ENCODE measurements around the gene SPCS2. TPM values are rescaled to one million over a fixed set of nuclear protein-coding genes. Genes with fewer than 3 reads are reported as not detected.

Gene SPCS2
- polyA plus RNA-seq, 1 of the 3 experiments (the other 2 are of a cell fraction), result 49.1 TPM

GRCh38 chr11:74951226-74951625, 2.2 kb downstream of the SPCS2 start:
- peaks cover 3% of the 10 kb centered on the region for H3F3A ChIP-seq (replicated peaks; ENCODE audit: insufficient read depth)
- peak overlapping the region; percentile 84; the same call in 1 of the 2 replicates for H3K4me2 ChIP-seq
- WGBS (ENCODE audit: low lambda C conversion rate), result 97% methylated on average over 8 of the region's 8 CpGs
- H3K27me3 ChIP-seq (ENCODE audit: insufficient read depth), result no peaks in the 10 kb centered on the region
- DNase-seq, result no peak
- peaks cover 96% of the 10 kb centered on the region for H3K79me2 ChIP-seq (ENCODE audit: insufficient read depth)
- H3K36me3 ChIP-seq (replicated peaks in 1 of 2; ENCODE audit: control insufficient read depth in 1 of 2, insufficient read depth in 2 of 2, low read length in 1 of 2), result peaks cover 9 to 37% of the 10 kb centered on the region in 2 experiments
- peaks cover 3 to 5% of the 10 kb centered on the region in 2 experiments; a peak in 3 of 4 replicates for H3K4me1 ChIP-seq (ENCODE audit: control insufficient read depth in 1 of 2, insufficient read depth in 2 of 2, low read depth in 1 of 2, low read length in 1 of 2)
- H3K9me3 ChIP-seq, result no peaks in the 10 kb centered on the region
- no peak overlapping the region for H3K9ac ChIP-seq
- TF ChIP-seq RAD21 (IDR thresholded peaks at IDR 0.05; ENCODE audit: low read length), result no peak
- TF ChIP-seq FOXJ3 (CRISPR knock-in tag; IDR thresholded peaks at IDR 0.05), result no peak
- no peak for TF ChIP-seq ZBTB33 (IDR thresholded peaks at IDR 0.05; ENCODE audit: borderline replicate concordance, low read depth)
- TF ChIP-seq JUND (IDR thresholded peaks at IDR 0.05), result no peak
- no peak for TF ChIP-seq MXI1 (IDR thresholded peaks at IDR 0.05; ENCODE audit: low read depth, low read length)
- TF ChIP-seq POLR2AphosphoS5 (IDR thresholded peaks at IDR 0.05; ENCODE audit: low read depth, low read length), result no peak
- TF ChIP-seq SIN3A (IDR thresholded peaks at IDR 0.05; ENCODE audit: borderline replicate concordance, low read depth, low read length), result no peak
- ChIA-PET POLR2A (no interaction called here), CTCF (no interaction called here)
- H4K20me1 ChIP-seq (ENCODE audit: insufficient read depth), result peaks cover 22% of the 10 kb centered on the region
- H3K27ac ChIP-seq (ENCODE audit: low read depth in 2 of 2, low read length in 1 of 2), result no peak overlapping the region
- H3K4me3 ChIP-seq (ENCODE audit: low read depth in 2 of 2, low read length in 1 of 2), result no peak overlapping the region
- H3K9me2 ChIP-seq, result no peaks in the 10 kb centered on the region
- H2AFZ ChIP-seq (ENCODE audit: low read depth), result no peak overlapping the region

GRCh38 chr11:74952752-74953151, 3.7 kb downstream of the SPCS2 start:
- no peaks in the 10 kb centered on the region for H3K9me2 ChIP-seq
- ChIA-PET CTCF (interaction anchor here (1.7 to 1.9 kb wide), 3 partner anchors 70 to 296 kb away, joined by 3 to 7 read pairs (median 6); no protein-coding TSS in a partner anchor), POLR2A (no interaction called here)
- 72% methylated on average over 2 of the region's 2 CpGs for WGBS (ENCODE audit: low lambda C conversion rate)
- H3K4me1 ChIP-seq (ENCODE audit: control insufficient read depth in 1 of 2, insufficient read depth in 2 of 2, low read depth in 1 of 2, low read length in 1 of 2), result peaks cover 3 to 4% of the 10 kb centered on the region in 2 experiments; a peak in 3 of 4 replicates
- peaks cover 3% of the 10 kb centered on the region for H3F3A ChIP-seq (replicated peaks; ENCODE audit: insufficient read depth)
- DNase-seq, result no peak
- H4K20me1 ChIP-seq (ENCODE audit: insufficient read depth), result peaks cover 28% of the 10 kb centered on the region
- no peaks in the 10 kb centered on the region for H3K27me3 ChIP-seq (ENCODE audit: insufficient read depth)
- TF ChIP-seq YY1 (IDR thresholded peaks at IDR 0.05; ENCODE audit: low read depth) (no peak), PBX3 (IDR thresholded peaks at IDR 0.05) (no peak), JUND (IDR thresholded peaks at IDR 0.05) (no peak), POLR2AphosphoS5 (IDR thresholded peaks at IDR 0.05; ENCODE audit: low read depth, low read length) (no peak), IRF3 (IDR thresholded peaks at IDR 0.05; ENCODE audit: low read depth, low read length) (no peak)
- no peaks in the 10 kb centered on the region for H3K9me3 ChIP-seq
- H3K36me3 ChIP-seq (replicated peaks in 1 of 2; ENCODE audit: control insufficient read depth in 1 of 2, insufficient read depth in 2 of 2, low read length in 1 of 2), result peaks cover 15 to 42% of the 10 kb centered on the region in 2 experiments
- H3K27ac ChIP-seq (ENCODE audit: low read depth in 2 of 2, low read length in 1 of 2), result no peak overlapping the region
- peaks cover 95% of the 10 kb centered on the region for H3K79me2 ChIP-seq (ENCODE audit: insufficient read depth)
- H3K4me3 ChIP-seq (ENCODE audit: low read depth in 2 of 2, low read length in 1 of 2), result no peak overlapping the region
- no peak overlapping the region for H3K4me2 ChIP-seq
- no peak overlapping the region for H3K9ac ChIP-seq
- no peak overlapping the region for H2AFZ ChIP-seq (ENCODE audit: low read depth)
